Common myeloid progenitor, CD34-positive (primary cell): Measurements from ENCODE around the gene FCRLB.

Experiments used
- CTCF ChIA-PET: fragments of 350-600 bp; sonication (Branson Sonifier 250); formaldehyde crosslinking; loops from one replicate; lab custom pipeline; 2021; ENCODE audit warnings: antibody characterized with exemption; lab: Charles Lee
- POLR2A ChIA-PET: fragments of 350-600 bp; sonication (Branson Sonifier 250); formaldehyde crosslinking; loops from one replicate; lab custom pipeline; 2021; ENCODE audit warnings: antibody characterized with exemption; lab: Charles Lee
- DNase-seq, 3 donors: peaks; one replicate each; pipeline versions ENCODE4 v3.0.0 to v3.0.0-alpha.2; 2013
- H3K27ac ChIP-seq, 2 experiments: 1 replicate in 1 of 2; 2 replicates in 1 of 2; pipeline ENCODE4 v1.7.0; 2013; ENCODE audit warnings: inconsistent platforms in 2 of 2, low read length in 2 of 2, mild to moderate bottlenecking in 2 of 2, low read depth in 1 of 2, moderate library complexity in 1 of 2; ENCODE audit not compliant: severe bottlenecking in 2 of 2, insufficient read depth in 1 of 2, poor library complexity in 1 of 2
- H3K27me3 ChIP-seq, 5 experiments: replicated peaks in 2 of 5; 1 replicate in 3 of 5; 2 replicates in 2 of 5; pipeline versions ENCODE4 v1.6.1 to v1.7.0; 2013; ENCODE audit warnings: low read length in 4 of 5, mild to moderate bottlenecking in 2 of 5, moderate library complexity in 2 of 5, inconsistent platforms in 1 of 5; ENCODE audit not compliant: insufficient read depth in 5 of 5, control insufficient read depth in 4 of 5
- H3K36me3 ChIP-seq, 4 experiments: 1 replicate in 2 of 4; 2 replicates in 2 of 4; pipeline versions ENCODE4 v1.6.1 to v1.7.0; 2013; ENCODE audit warnings: low read length in 3 of 4, control low read depth in 1 of 4, mild to moderate bottlenecking in 1 of 4; ENCODE audit not compliant: control insufficient read depth in 4 of 4, insufficient read depth in 4 of 4
- H3K4me1 ChIP-seq, 4 experiments: 1 replicate in 3 of 4; 2 replicates in 1 of 4; pipeline versions ENCODE4 v1.6.1 to v1.7.1; 2013; ENCODE audit warnings: low read length in 3 of 4, mild to moderate bottlenecking in 3 of 4, control low read depth in 1 of 4, inconsistent platforms in 1 of 4, moderate library complexity in 1 of 4; ENCODE audit not compliant: control insufficient read depth in 4 of 4, insufficient read depth in 4 of 4; ENCODE audit errors: control extremely low read depth in 1 of 4
- H3K4me3 ChIP-seq, 7 experiments: 1 replicate in 4 of 7; 2 replicates in 3 of 7; pipeline versions ENCODE4 v1.5.1 to v1.7.0; 2013; ENCODE audit warnings: mild to moderate bottlenecking in 7 of 7, low read length in 6 of 7, moderate library complexity in 6 of 7, inconsistent platforms in 2 of 7, low read depth in 2 of 7, control low read depth in 1 of 7; ENCODE audit not compliant: insufficient read depth in 4 of 7, control insufficient read depth in 1 of 7; ENCODE audit errors: extremely low read depth in 1 of 7
- H3K9me3 ChIP-seq, 5 experiments: 1 replicate in 4 of 5; 2 replicates in 1 of 5; pipeline versions ENCODE4 v1.6.1 to v1.7.1; 2013; ENCODE audit warnings: low read length in 4 of 5, mild to moderate bottlenecking in 2 of 5, inconsistent platforms in 1 of 5, low read depth in 1 of 5, moderate library complexity in 1 of 5; ENCODE audit not compliant: control insufficient read depth in 4 of 5, insufficient read depth in 2 of 5; ENCODE audit errors: control extremely low read depth in 1 of 5
- WGBS: methylation state at CpG from one replicate; pipeline ENCODE4 v1.1.5; 2013; ENCODE audit not compliant: insufficient coverage; 5-methylcytosine and 5-hydroxymethylcytosine counted together

Gene FCRLB

DNA sequence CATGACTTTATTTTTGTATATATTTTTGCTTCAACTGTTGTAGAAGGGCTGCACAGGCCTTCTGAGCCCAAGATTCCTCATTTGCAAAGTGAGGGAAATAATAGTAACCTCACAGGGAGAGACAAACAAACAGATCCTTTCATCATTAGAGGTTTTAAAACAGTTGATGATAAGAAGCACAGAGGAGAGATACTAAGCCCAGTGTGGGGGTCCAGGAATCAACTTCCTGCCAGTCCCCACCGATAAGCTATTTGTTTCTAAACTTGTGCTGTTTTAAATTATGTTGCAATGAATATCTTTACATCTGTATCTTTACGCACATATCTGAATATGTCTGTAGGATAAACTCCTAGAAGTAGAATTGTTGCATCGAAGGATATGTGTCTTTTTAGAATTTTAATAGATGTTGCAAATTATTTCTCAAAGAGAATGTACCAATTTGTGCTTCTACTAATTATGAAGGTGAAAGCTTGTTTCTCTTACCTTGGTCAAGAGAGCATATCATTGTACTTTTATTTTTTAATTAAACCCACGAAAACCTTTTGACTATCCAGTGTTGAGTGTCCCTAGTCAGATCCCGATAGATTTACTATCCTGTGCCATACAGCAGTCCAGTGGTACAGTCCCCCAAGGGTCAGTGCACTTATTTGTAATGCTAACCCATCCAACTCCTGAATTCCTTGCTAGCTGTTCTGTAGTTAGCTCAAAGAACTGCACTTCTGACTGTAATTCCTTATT lies 10.8 kb downstream of the FCRLB start:
- 93% methylated on average over 2 of the region's 5 CpGs for WGBS
- Histone ChIP-seq H3K4me3 (no peak overlapping the region), H3K9me3 (no peaks in the 10 kb centered on the region), H3K27me3 (peaks cover 0 to 15% (median 5%) of the 10 kb centered on the region in 5 experiments), H3K36me3 (no peaks in the 10 kb centered on the region), H3K4me1 (peaks cover 2 to 29% (median 7%) of the 10 kb centered on the region in 4 experiments), H3K27ac (no peak overlapping the region)
- DNase-seq = no peak
- ChIA-PET POLR2A (no interaction called here), CTCF (interaction anchor here (0.9 to 3.6 kb wide), 6 partner anchors 9 to 249 kb away, joined by 3 to 14 read pairs (median 3); partner anchors contain the start of gene FCRLA)

DNA sequence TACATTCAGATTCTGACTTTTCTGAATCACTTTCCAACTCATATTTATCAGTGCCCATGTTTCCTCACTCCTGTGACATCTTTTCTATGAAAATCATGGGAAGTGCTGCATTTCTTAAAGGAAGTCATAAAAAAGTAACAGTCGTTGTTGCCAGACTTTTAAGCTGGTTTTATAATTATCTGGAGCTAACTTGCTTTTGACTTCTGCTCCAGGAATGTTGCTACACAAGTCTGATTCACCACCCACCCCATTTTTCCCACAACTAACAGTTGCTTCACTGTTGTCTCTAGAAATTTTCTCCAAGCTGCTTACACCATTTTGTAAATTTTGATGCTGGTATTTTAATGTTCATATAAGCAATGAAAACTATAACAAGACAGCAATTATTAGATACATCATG lies 12.2 kb downstream of the FCRLB start:
- no peak overlapping the region for H3K27ac ChIP-seq
- no peak overlapping the region for H3K4me3 ChIP-seq
- no peak for DNase-seq
- H3K9me3 ChIP-seq = no peaks in the 10 kb centered on the region
- H3K4me1 ChIP-seq = peaks cover 0 to 16% (median 0%) of the 10 kb centered on the region in 4 experiments
- H3K36me3 ChIP-seq = no peaks in the 10 kb centered on the region
- 0% methylated on average over 1 of the region's 1 CpG for WGBS
- H3K27me3 ChIP-seq = peaks cover 0 to 15% (median 5%) of the 10 kb centered on the region in 5 experiments
- ChIA-PET CTCF (interaction anchor here (1.3 to 3.6 kb wide), 2 partner anchors 11 to 27 kb away, joined by 3 to 14 read pairs; partner anchors contain the start of gene FCRLA), POLR2A (interaction anchor here (0.7 kb wide), 1 partner anchor 36 kb away, joined by 3 read pairs; no protein-coding TSS in a partner anchor)

GRCh38 chr1:161735837-161736236 lies 14.5 kb downstream of the FCRLB start:
- peaks cover 5 to 25% (median 12%) of the 10 kb centered on the region in 4 experiments for H3K4me1 ChIP-seq
- CTCF ChIA-PET = interaction anchor here (1.1 to 8.8 kb wide), 2 partner anchors 8 to 165 kb away, joined by 3 to 74 read pairs; no protein-coding TSS in a partner anchor
- POLR2A ChIA-PET = no interaction called here
- no peaks in the 10 kb centered on the region for H3K36me3 ChIP-seq
- no peak for DNase-seq
- H3K9me3 ChIP-seq = no peaks in the 10 kb centered on the region
- peaks cover 0 to 6% (median 4%) of the 10 kb centered on the region in 5 experiments for H3K27me3 ChIP-seq
- no peak overlapping the region for H3K27ac ChIP-seq
- H3K4me3 ChIP-seq = no peak overlapping the region
- 100% methylated on average over 2 of the region's 3 CpGs for WGBS

DNA sequence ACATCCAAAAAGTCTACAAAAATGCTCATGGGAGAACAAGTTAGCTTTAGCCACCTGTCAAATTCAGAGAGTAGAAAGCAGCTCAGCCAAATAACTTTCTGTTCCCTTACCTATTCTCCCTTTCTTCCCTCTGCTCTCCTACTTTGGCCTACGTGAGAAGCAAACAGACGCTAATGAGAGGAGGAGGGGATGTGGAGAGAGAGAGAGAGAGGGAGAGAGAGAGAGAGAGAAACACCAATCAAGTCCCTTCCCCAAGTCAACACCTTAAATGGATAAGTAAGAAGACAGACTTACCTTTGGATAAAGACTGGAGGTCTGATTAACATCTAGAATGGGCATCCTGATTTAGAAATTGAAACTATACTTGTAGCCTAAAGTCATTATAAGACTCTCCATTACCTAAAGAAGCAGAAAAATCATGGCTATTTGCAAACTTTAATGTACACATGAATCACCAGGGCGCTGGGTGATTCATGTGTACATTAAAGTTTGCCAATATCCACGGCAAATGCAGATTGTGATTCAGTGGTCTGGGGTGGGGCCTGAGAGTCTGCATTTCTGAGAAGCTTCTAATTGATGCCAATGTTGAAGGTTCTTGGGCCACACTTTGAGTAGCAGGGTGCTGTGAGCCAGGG lies 15.1 kb downstream of the FCRLB start:
- Histone ChIP-seq H3K4me1 (peaks cover 11 to 31% (median 16%) of the 10 kb centered on the region in 4 experiments), H3K27me3 (peaks cover 0 to 6% (median 0%) of the 10 kb centered on the region in 5 experiments), H3K4me3 (no peak overlapping the region), H3K9me3 (no peaks in the 10 kb centered on the region), H3K27ac (no peak overlapping the region), H3K36me3 (no peaks in the 10 kb centered on the region)
- POLR2A ChIA-PET = no interaction called here
- DNase-seq = no peak
- WGBS = 100% methylated on average over 1 of the region's 4 CpGs
- CTCF ChIA-PET = interaction anchor here (0.7 to 8.8 kb wide), 12 partner anchors 8 to 252 kb away, joined by 3 to 74 read pairs (median 4); partner anchors contain the start of gene DUSP12

GRCh38 chr1:161737625-161738024 lies 16.3 kb downstream of the FCRLB start:
- peaks cover 11 to 34% (median 16%) of the 10 kb centered on the region in 4 experiments for H3K4me1 ChIP-seq
- DNase-seq = no peak
- no peaks in the 10 kb centered on the region for H3K36me3 ChIP-seq
- POLR2A ChIA-PET = no interaction called here
- no peak overlapping the region for H3K27ac ChIP-seq
- H3K9me3 ChIP-seq = no peaks in the 10 kb centered on the region
- CTCF ChIA-PET = interaction anchor here (0.8 to 8.8 kb wide), 15 partner anchors 9 to 261 kb away, joined by 3 to 74 read pairs (median 4); partner anchors contain the start of gene DUSP12
- WGBS = 79% methylated on average over 2 of the region's 2 CpGs
- H3K27me3 ChIP-seq = peaks cover 0 to 1% (median 0%) of the 10 kb centered on the region in 5 experiments
- H3K4me3 ChIP-seq = no peak overlapping the region

- peak; percentile 79 to 85 (median 82) for DNase-seq
- Histone ChIP-seq H3K27ac (no peak overlapping the region), H3K9me3 (no peaks in the 10 kb centered on the region), H3K36me3 (no peaks in the 10 kb centered on the region), H3K4me1 (peaks cover 11 to 30% (median 16%) of the 10 kb centered on the region in 4 experiments), H3K27me3 (no peaks in the 10 kb centered on the region), H3K4me3 (no peak overlapping the region)
- ChIA-PET CTCF (interaction anchor here (0.8 to 8.8 kb wide), 15 partner anchors 10 to 298 kb away, joined by 3 to 74 read pairs (median 4); partner anchors contain the start of gene DUSP12), POLR2A (no interaction called here)
- 62% methylated on average over 3 of the region's 4 CpGs for WGBS
These were observed 17.4 kb downstream of the FCRLB start for GRCh38 chr1:161738627-161739287.
